Mesenchymal stem cell (in vitro differentiated cells and primary cell): ENCODE measurements around the gene SPNS2.

ENCODE experiments used
- DNase-seq: peaks from one replicate; pipeline ENCODE4 v3.0.0-alpha.2; 2013
- H2AFZ ChIP-seq: one replicate; pipeline ENCODE4 v1.6.1; 2013; ENCODE audit warnings: low read depth, mild to moderate bottlenecking, control low read depth, inconsistent platforms, low read length, moderate library complexity
- H2AK5ac ChIP-seq: 2 replicates; pipeline ENCODE4 v1.6.1; 2013; ENCODE audit warnings: low read length, moderate library complexity, mild to moderate bottlenecking, inconsistent platforms; ENCODE audit not compliant: severe bottlenecking
- H2BK120ac ChIP-seq: one replicate; pipeline ENCODE4 v1.6.1; 2013; ENCODE audit warnings: low read depth, mild to moderate bottlenecking, inconsistent platforms, low read length, moderate library complexity
- H2BK12ac ChIP-seq, 2 experiments: one replicate each; pipeline ENCODE4 v1.6.1; 2013; ENCODE audit warnings: inconsistent platforms in 2 of 2, low read length in 2 of 2, mild to moderate bottlenecking in 2 of 2, moderate library complexity in 2 of 2, control low read depth in 1 of 2
- H2BK15ac ChIP-seq: one replicate; pipeline ENCODE4 v1.6.1; 2013; ENCODE audit warnings: mild to moderate bottlenecking, low read depth, inconsistent platforms; ENCODE audit not compliant: poor library complexity, severe bottlenecking
- H2BK5ac ChIP-seq: 2 replicates; pipeline ENCODE4 v1.6.1; 2013; ENCODE audit warnings: low read depth, mild to moderate bottlenecking, low read length, control low read depth, inconsistent platforms; ENCODE audit not compliant: poor library complexity, severe bottlenecking
- H3K14ac ChIP-seq, 2 experiments: one replicate each; pipeline ENCODE4 v1.6.1; 2013; ENCODE audit warnings: inconsistent platforms in 2 of 2, low read length in 2 of 2, control low read depth in 1 of 2, mild to moderate bottlenecking in 1 of 2, moderate library complexity in 1 of 2
- H3K18ac ChIP-seq, 2 experiments: one replicate each; pipeline ENCODE4 v1.6.1; 2013; ENCODE audit warnings: inconsistent platforms in 2 of 2, low read length in 2 of 2, control low read depth in 1 of 2, low read depth in 1 of 2, mild to moderate bottlenecking in 1 of 2
- H3K23ac ChIP-seq, 2 experiments: one replicate each; pipeline ENCODE4 v1.6.1; 2013; ENCODE audit warnings: inconsistent platforms in 2 of 2, low read length in 2 of 2, mild to moderate bottlenecking in 2 of 2, moderate library complexity in 2 of 2, control low read depth in 1 of 2
- H3K27ac ChIP-seq: 2 replicates; pipeline ENCODE4 v1.5.1; 2013; ENCODE audit warnings: mild to moderate bottlenecking, moderate library complexity, low read length, control low read depth, inconsistent platforms; ENCODE audit not compliant: poor library complexity, severe bottlenecking
- H3K27me3 ChIP-seq, 2 experiments: 2 replicates each; pipeline versions ENCODE4 v1.6.1 to v1.7.0; 2013; ENCODE audit warnings: low read length in 2 of 2, mild to moderate bottlenecking in 2 of 2, moderate library complexity in 2 of 2, control low read depth in 1 of 2, inconsistent platforms in 1 of 2; ENCODE audit not compliant: control insufficient read depth in 1 of 2, insufficient read depth in 1 of 2
- H3K36me3 ChIP-seq, 2 experiments: 2 replicates each; pipeline versions ENCODE4 v1.6.1 to v1.7.0; 2013; ENCODE audit warnings: low read length in 2 of 2, control low read depth in 1 of 2, inconsistent platforms in 1 of 2, low read depth in 1 of 2, mild to moderate bottlenecking in 1 of 2; ENCODE audit not compliant: insufficient read depth in 2 of 2, control insufficient read depth in 1 of 2
- H3K4ac ChIP-seq, 2 experiments: one replicate each; pipeline ENCODE4 v1.6.1; 2013; ENCODE audit warnings: inconsistent platforms in 2 of 2, low read length in 2 of 2, mild to moderate bottlenecking in 2 of 2, moderate library complexity in 2 of 2, control low read depth in 1 of 2, low read depth in 1 of 2
- H3K4me1 ChIP-seq: 2 replicates; pipeline ENCODE4 v1.6.1; 2013; ENCODE audit warnings: low read depth, low read length, control low read depth; ENCODE audit not compliant: control insufficient read depth, insufficient read depth
- H3K4me2 ChIP-seq: 2 replicates; pipeline ENCODE4 v1.6.1; 2013; ENCODE audit warnings: low read length, mild to moderate bottlenecking, inconsistent platforms; ENCODE audit not compliant: poor library complexity, severe bottlenecking
- H3K4me3 ChIP-seq, 2 experiments: 2 replicates each; pipeline versions ENCODE4 v1.5.1 to v1.7.0; 2013; ENCODE audit warnings: low read length in 2 of 2, mild to moderate bottlenecking in 2 of 2, control low read depth in 1 of 2, low read depth in 1 of 2; ENCODE audit not compliant: insufficient read depth in 1 of 2
- H3K79me1 ChIP-seq: replicated peaks from 2 replicates; pipeline ENCODE4 v1.6.1; 2013; ENCODE audit warnings: mild to moderate bottlenecking, control low read depth, low read length, inconsistent platforms; ENCODE audit not compliant: poor library complexity, severe bottlenecking
- H3K9ac ChIP-seq: 2 replicates; pipeline ENCODE4 v1.7.0; 2013; ENCODE audit warnings: mild to moderate bottlenecking, low read length, moderate library complexity
- H3K9me3 ChIP-seq: 2 replicates; pipeline ENCODE4 v1.7.0; 2013; ENCODE audit warnings: mild to moderate bottlenecking, low read length; ENCODE audit not compliant: control insufficient read depth
- H4K8ac ChIP-seq: one replicate; pipeline ENCODE4 v1.6.1; 2013; ENCODE audit warnings: inconsistent platforms, mild to moderate bottlenecking, low read length, moderate library complexity
- H4K91ac ChIP-seq: one replicate; pipeline ENCODE4 v1.6.1; 2013; ENCODE audit warnings: mild to moderate bottlenecking, low read length, inconsistent platforms
- WGBS: methylation state at CpG from one replicate; pipeline ENCODE4 v1.1.7; 2013; ENCODE audit warnings: mixed read lengths; 5-methylcytosine and 5-hydroxymethylcytosine counted together

The SPNS2 gene

DNA sequence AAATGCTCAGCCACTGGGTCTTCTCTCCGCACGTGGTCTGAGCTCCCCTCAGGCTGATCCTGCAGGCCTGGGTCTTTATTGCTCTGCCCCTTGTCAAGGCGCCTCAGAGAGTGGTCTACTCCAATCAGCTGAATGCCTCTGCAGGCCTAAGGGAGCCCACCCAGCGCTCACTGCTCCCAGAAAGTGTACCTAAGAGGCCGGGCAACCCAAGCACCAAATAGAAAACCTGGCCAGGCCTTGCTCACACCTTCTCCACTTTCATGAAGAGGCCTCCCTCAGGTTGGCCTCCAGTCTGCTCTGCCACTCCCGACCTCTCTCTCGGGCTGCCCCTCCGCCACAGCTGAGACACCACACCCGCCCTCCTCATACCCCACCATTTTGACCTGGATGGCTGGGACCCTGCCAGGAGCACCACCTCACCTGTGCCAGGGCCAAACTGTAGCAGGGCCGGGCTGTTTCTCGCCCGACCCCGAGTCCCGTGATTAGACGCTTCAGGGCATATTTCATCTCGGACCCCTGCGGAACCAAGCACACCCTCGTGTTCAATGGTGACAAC is 55.8 kb downstream of the SPNS2 start:
- Histone ChIP-seq H2BK120ac (no peak overlapping the region), H3K23ac (peak overlapping the region; percentile 60 to 62), H4K8ac (peak overlapping the region; percentile 72), H3K4ac (peak overlapping the region; percentile 21 to 42), H2BK12ac (no peak overlapping the region), H3K27me3 (no peaks in the 10 kb centered on the region), H3K4me2 (peak overlapping the region; percentile 89), H3K14ac (peak overlapping the region in 1 of 2 experiments; percentile 14), H3K4me3 (peak overlapping the region; percentile 92 to 98), H2AFZ (peak overlapping the region; percentile 1), H3K18ac (peak overlapping the region; percentile 52 to 67), H3K79me1 (peaks cover 39% of the 10 kb centered on the region), H3K9ac (peak overlapping the region; percentile 96), H3K27ac (no peak overlapping the region), H2BK5ac (no peak overlapping the region), H3K36me3 (peaks cover 41 to 42% of the 10 kb centered on the region in 2 experiments), H4K91ac (peak overlapping the region; percentile 59), H2BK15ac (no peak overlapping the region), H2AK5ac (no peak overlapping the region), H3K4me1 (peaks cover 32% of the 10 kb centered on the region), H3K9me3 (no peaks in the 10 kb centered on the region)
- 9% methylated on average over 18 of the region's 18 CpGs for WGBS
- no peak for DNase-seq

DNA sequence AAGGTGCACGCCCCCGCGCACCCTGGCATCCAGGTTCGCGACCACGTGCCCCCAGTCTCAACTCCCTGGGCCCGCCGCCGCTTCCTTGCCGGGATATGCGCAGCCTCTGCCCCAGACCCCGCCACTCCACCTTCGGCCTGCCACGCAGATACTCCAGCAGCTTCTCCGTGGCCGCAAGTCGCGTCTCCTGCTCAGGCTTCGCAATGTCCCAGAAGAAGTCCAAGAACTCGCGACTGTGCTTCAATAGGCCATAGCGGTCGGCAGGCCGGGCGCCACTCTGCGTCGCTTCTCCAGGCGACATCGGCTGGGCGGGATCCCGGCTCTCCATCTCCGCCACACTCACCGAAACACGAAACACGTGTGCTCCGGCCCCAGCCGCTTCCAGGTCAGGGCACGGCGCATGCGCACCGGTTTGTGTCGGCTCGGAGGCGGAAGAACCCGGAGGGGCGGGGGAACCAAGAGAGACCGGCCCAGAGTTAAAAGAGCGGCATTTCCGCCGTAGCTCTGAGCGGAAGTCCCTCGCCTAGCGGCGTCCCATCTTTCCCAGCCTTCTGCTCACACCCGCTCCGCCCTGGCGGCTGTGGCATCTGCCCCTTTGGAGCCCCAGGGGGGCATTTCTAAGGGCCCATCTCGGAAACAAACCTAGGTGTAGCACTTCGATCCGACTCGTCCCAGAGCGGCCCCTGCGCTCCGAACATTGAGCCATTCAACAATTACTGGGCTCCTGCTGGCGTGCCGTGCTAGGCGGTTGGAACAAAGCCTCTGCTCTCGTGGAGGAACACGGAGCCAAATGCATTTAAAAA is 56.5 kb downstream of the SPNS2 start, which contains the start of gene MYBBP1A:
MYBBP1A (minus strand) TSS at position 388 of the 803 bp plus-strand sequence; CDS start at position 328, 60 bp downstream.
- no peak within 1 kb of the TSS for H2BK5ac ChIP-seq
- H2BK12ac ChIP-seq: no peak within 1 kb of the TSS
- peaks cover 26% of the 10 kb centered on the region for H3K4me1 ChIP-seq
- no peak within 1 kb of the TSS for H2BK15ac ChIP-seq
- peak; percentile 95 for DNase-seq
- WGBS: 2% methylated on average over 69 of the region's 69 CpGs
- H3K27me3 ChIP-seq: no peaks in the 10 kb centered on the region
- H3K27ac ChIP-seq: peak within 1 kb of the TSS; percentile 58
- H3K4me3 ChIP-seq: peak within 1 kb of the TSS; percentile 92 to 98
- peak within 1 kb of the TSS in 1 of 2 experiments; percentile 14 for H3K14ac ChIP-seq
- peak within 1 kb of the TSS; percentile 70 to 82 for H3K18ac ChIP-seq
- H3K4me2 ChIP-seq: peak within 1 kb of the TSS; percentile 89
- no peaks in the 10 kb centered on the region for H3K9me3 ChIP-seq
- peak within 1 kb of the TSS; percentile 71 for H2BK120ac ChIP-seq
- peak within 1 kb of the TSS; percentile 3 for H2AK5ac ChIP-seq
- H3K23ac ChIP-seq: peak within 1 kb of the TSS; percentile 60 to 62
- H4K8ac ChIP-seq: peak within 1 kb of the TSS; percentile 72
- peak within 1 kb of the TSS; percentile 96 for H3K9ac ChIP-seq
- H4K91ac ChIP-seq: peak within 1 kb of the TSS; percentile 72
- peaks cover 36% of the 10 kb centered on the region for H3K79me1 ChIP-seq
- peak within 1 kb of the TSS; percentile 21 to 66 for H3K4ac ChIP-seq
- H2AFZ ChIP-seq: peak within 1 kb of the TSS; percentile 1
- peaks cover 34 to 36% of the 10 kb centered on the region in 2 experiments for H3K36me3 ChIP-seq

DNA sequence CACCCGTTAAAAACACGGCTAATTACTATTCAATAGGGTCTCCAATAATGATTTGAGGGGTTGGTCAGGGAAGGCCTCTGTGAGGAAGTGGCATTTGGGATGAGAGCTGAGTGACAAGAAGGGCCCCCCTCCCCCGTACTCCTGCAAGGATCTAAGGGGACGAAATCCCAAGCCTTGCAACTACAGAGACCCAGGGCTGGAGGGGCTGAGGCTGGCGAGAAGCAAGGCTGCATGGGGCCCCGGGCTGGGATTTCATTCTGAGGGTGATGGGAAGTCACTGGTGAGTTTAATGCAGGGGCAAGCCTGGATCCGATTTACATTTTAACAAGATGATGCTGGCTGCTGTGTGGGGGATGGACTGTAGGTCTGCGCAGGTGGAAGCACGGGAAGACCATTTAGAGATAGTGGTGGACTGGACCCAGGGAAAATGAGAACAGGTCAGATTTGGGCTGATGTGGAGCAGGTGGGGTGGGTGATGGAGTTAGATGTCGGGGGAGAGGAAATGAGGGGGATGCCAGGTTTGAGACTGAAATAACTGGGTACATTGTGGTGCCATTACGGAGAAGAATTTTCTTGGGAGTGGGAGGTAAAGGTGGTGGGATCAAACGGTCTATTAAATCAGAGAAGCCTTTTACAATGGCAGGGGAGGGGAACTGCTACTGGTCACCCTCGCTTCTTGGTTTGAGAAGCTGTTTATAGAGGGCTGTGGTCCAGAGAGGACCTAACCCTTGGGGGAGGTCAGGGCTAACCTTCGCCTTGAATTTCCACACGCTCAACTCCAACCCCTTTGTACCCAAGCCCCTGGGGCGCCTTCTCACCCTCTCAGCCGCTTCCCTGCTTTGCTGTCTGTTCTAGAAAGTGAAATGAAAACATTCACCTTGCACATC is 57.4 kb downstream of the SPNS2 start:
- Histone ChIP-seq H2BK12ac (no peak overlapping the region), H4K8ac (peak overlapping the region; percentile 69), H2BK120ac (no peak overlapping the region), H3K18ac (peak overlapping the region; percentile 23 to 82), H3K9me3 (no peaks in the 10 kb centered on the region), H3K36me3 (peaks cover 25 to 27% of the 10 kb centered on the region in 2 experiments), H3K23ac (no peak overlapping the region), H2BK5ac (no peak overlapping the region), H3K4ac (peak overlapping the region; percentile 3 to 13), H3K14ac (no peak overlapping the region), H2BK15ac (no peak overlapping the region), H3K27me3 (peaks cover 0 to 7% of the 10 kb centered on the region in 2 experiments), H3K4me1 (peaks cover 24% of the 10 kb centered on the region), H3K4me2 (peak overlapping the region; percentile 51), H3K4me3 (peak overlapping the region in 1 of 2 experiments; percentile 98), H3K27ac (peak overlapping the region; percentile 58), H3K79me1 (peaks cover 27% of the 10 kb centered on the region), H3K9ac (peak overlapping the region; percentile 96), H2AFZ (no peak overlapping the region), H4K91ac (peak overlapping the region; percentile 1), H2AK5ac (peak overlapping the region; percentile 3)
- 84% methylated on average over 14 of the region's 17 CpGs for WGBS
- no peak for DNase-seq
